Measurements from ENCODE around the gene MLLT6. TPM values are rescaled to one million over a fixed set of nuclear protein-coding genes. Genes with fewer than 3 reads are reported as not detected.
A peak's percentile ranks its signal among the peaks of the same experiment; 100 is the strongest.

Gene MLLT6
- total and polyA plus RNA-seq, 10 of the 15 experiments (the other 5 are each of a cell fraction or from before 2014, with no cell fraction given): 4.8 to 105 (median 36.3) TPM

GRCh38 chr17:38747463-38748148 is 42.5 kb downstream of the MLLT6 start:
- FAIRE-seq (no peak), DNase-seq (ENCODE audit: low read depth, low spot score) (no peak), ATAC-seq (peak; percentile 11)
- WGBS (ENCODE audit: insufficient coverage, insufficient replicate concordance, low lambda C conversion rate, missing lambda C conversion rate): 3% methylated on average over 50 of the region's 64 CpGs
- ChIA-PET RAD21 (ENCODE audit: unreplicated experiment) (no interaction called here), SMC1A (ENCODE audit: uncharacterized antibody, unreplicated experiment) (no interaction called here), CTCF (interaction anchor here (0.7 to 2.3 kb wide), 2 partner anchors 13 to 16 kb away, joined by 5 to 11 read pairs; partner anchors contain the start of gene CISD3), POLR2A (no interaction called here)
- Histone ChIP-seq H3K36me3 (ENCODE audit: control insufficient read depth in 2 of 2, insufficient read depth in 2 of 2, low read length in 1 of 2) (no peaks in the 10 kb centered on the region), H3K9me3 (replicated peaks; ENCODE audit: control insufficient read depth, insufficient read depth, low read length) (no peaks in the 10 kb centered on the region), H4K20me1 (ENCODE audit: control insufficient read depth, insufficient read depth) (no peaks in the 10 kb centered on the region), H3K4me2 (ENCODE audit: control insufficient read depth, insufficient read depth) (peak overlapping the region; percentile 81), H3K27me3 (replicated peaks in 1 of 2; ENCODE audit: control insufficient read depth in 2 of 2, insufficient read depth in 2 of 2, low read length in 1 of 2) (no peaks in the 10 kb centered on the region; a peak in 1 of 4 replicates), H3K4me3 (peak overlapping the region; percentile 95), H3K27ac (ENCODE audit: control insufficient read depth, insufficient read depth) (peak overlapping the region; percentile 76), H2AFZ (ENCODE audit: control insufficient read depth, low read depth, low read length) (peak overlapping the region; percentile 55), H3K79me2 (ENCODE audit: control insufficient read depth, insufficient read depth, low read length) (peaks cover 42% of the 10 kb centered on the region), H3K9ac (ENCODE audit: control insufficient read depth, insufficient read depth, low read length) (peak overlapping the region; percentile 77), H3K4me1 (ENCODE audit: control insufficient read depth, insufficient read depth, low read length) (peaks cover 35% of the 10 kb centered on the region)
- intact Hi-C loops (cut with micrococcal nuclease; ENCODE audit: unreplicated experiment): no loop called here
- no TSS peak for BruUV-seq (replicated peaks)
- in situ Hi-C loops (cut with MboI): no loop called here
- TF ChIP-seq ETV6 (conservative IDR thresholded peaks at IDR 0.05 in 1 of 2, IDR thresholded peaks at IDR 0.05 in 1 of 2; ENCODE audit: borderline replicate concordance in 1 of 2, low read depth in 1 of 2): no peak
- TF ChIP-seq ZNF217 (IDR thresholded peaks at IDR 0.05): no peak
- TF ChIP-seq SUPT20H (IDR thresholded peaks at IDR 0.05; ENCODE audit: borderline replicate concordance, control insufficient read depth, low read depth, low read length): no peak
- peak; percentile 72 for TF ChIP-seq GATAD2B (conservative IDR thresholded peaks at IDR 0.05; ENCODE audit: low read depth)
- no peak for TF ChIP-seq E2F8 (IDR thresholded peaks at IDR 0.05; ENCODE audit: low read depth, partially characterized antibody)
- TF ChIP-seq NR2F1 (conservative IDR thresholded peaks at IDR 0.05): 0 out of 2 replicates have a peak, but pooled peaks have one; percentile 24
- TF ChIP-seq IRF4 (IDR thresholded peaks at IDR 0.05; ENCODE audit: low read depth, low read length): no peak
- TF ChIP-seq ATF3 (IDR thresholded peaks at IDR 0.05; ENCODE audit: borderline replicate concordance, extremely low read depth, low read depth, low read length): no peak
- TF ChIP-seq LARP7 (IDR thresholded peaks at IDR 0.05): peak; percentile 48; the same call in 1 of the 2 replicates
- TF ChIP-seq ZNF274 (IDR thresholded peaks at IDR 0.05; ENCODE audit: insufficient read depth, insufficient read length): no peak
- peak; percentile 51; the same call in 1 of the 2 replicates for TF ChIP-seq NKRF (conservative IDR thresholded peaks at IDR 0.05)
- TF ChIP-seq SIN3A (IDR thresholded peaks at IDR 0.05; ENCODE audit: low read depth, low read length): no peak
- TF ChIP-seq BACH1 (IDR thresholded peaks at IDR 0.05; ENCODE audit: borderline replicate concordance): peak; percentile 71; the same call in 1 of the 2 replicates
- TF ChIP-seq HDGF (IDR thresholded peaks at IDR 0.05): peak; percentile 55; the same call in 1 of the 2 replicates
- peak; percentile 14; the same call in 1 of the 2 replicates for TF ChIP-seq POLR2A (IDR thresholded peaks at IDR 0.05; ENCODE audit: low read depth, low read length)
- no peak for TF ChIP-seq CBFB (IDR thresholded peaks at IDR 0.05; ENCODE audit: low read depth)
- no peak for TF ChIP-seq SUZ12 (IDR thresholded peaks at IDR 0.05; ENCODE audit: unreplicated experiment)
- peak; percentile 33 for TF ChIP-seq NBN (IDR thresholded peaks at IDR 0.05)
